Liver (tissue), 9 donors: ENCODE data around the gene FCRL2. TPM values are rescaled to one million over a fixed set of nuclear protein-coding genes. Genes with fewer than 3 reads are reported as not detected.
A peak's percentile ranks its signal among the peaks of the same experiment; 100 is the strongest.

Experiments used
- DNase-seq: peaks from one replicate; pipeline ENCODE4 v3.0.0-alpha.2; 2017; ENCODE audit warnings: low spot score
- H3K27ac ChIP-seq, 2 donors: one replicate each; pipeline ENCODE4 v1.7.0; 2013; ENCODE audit warnings: inconsistent platforms in 2 of 2, low read length in 2 of 2, control low read depth in 1 of 2, low read depth in 1 of 2, mild to moderate bottlenecking in 1 of 2
- H3K27me3 ChIP-seq, 4 donors: one replicate each; pipeline versions ENCODE4 v1.6.1 to v1.7.0; 2013; ENCODE audit warnings: low read length in 3 of 4, inconsistent platforms in 1 of 4, mild to moderate bottlenecking in 1 of 4, moderate library complexity in 1 of 4; ENCODE audit not compliant: control insufficient read depth in 4 of 4, insufficient read depth in 4 of 4
- H3K36me3 ChIP-seq, 4 donors: one replicate each; pipeline versions ENCODE4 v1.6.1 to v1.7.0; 2013; ENCODE audit warnings: low read length in 3 of 4, mild to moderate bottlenecking in 3 of 4, low read depth in 1 of 4, moderate library complexity in 1 of 4; ENCODE audit not compliant: control insufficient read depth in 4 of 4, insufficient read depth in 3 of 4
- H3K4me1 ChIP-seq, 4 donors: one replicate each; pipeline versions ENCODE4 v1.6.1 to v1.7.0; 2013; ENCODE audit warnings: low read length in 3 of 4, mild to moderate bottlenecking in 3 of 4, moderate library complexity in 1 of 4; ENCODE audit not compliant: control insufficient read depth in 4 of 4, insufficient read depth in 4 of 4
- H3K4me3 ChIP-seq, 3 donors: one replicate each; pipeline versions ENCODE4 v1.6.1 to v1.7.0; 2013; ENCODE audit warnings: low read length in 3 of 3, control low read depth in 1 of 3, low read depth in 1 of 3, mild to moderate bottlenecking in 1 of 3
- H3K9ac ChIP-seq, 2 donors: one replicate each; pipeline ENCODE4 v1.7.0; 2013; ENCODE audit warnings: low read length in 2 of 2, mild to moderate bottlenecking in 2 of 2, moderate library complexity in 2 of 2, control low read depth in 1 of 2, low read depth in 1 of 2
- H3K9me3 ChIP-seq, 4 donors: one replicate each; pipeline versions ENCODE4 v1.6.1 to v1.7.0; 2013; ENCODE audit warnings: low read length in 3 of 4; ENCODE audit not compliant: control insufficient read depth in 4 of 4
- CTCF ChIP-seq: fragments of 150-350 bp; IDR thresholded peaks from 2 replicates; pipeline ENCODE4 v1.5.1; 2017; ENCODE audit warnings: improper control_type of control experiment, low read depth, low read length; ENCODE audit not compliant: missing input control
- EGR1 ChIP-seq, 2 donors: IDR thresholded peaks; 2 replicates each; pipeline ENCODE4 v1.6.1; 2016 to 2018; ENCODE audit warnings: antibody characterized with exemption in 2 of 2, low read depth in 2 of 2
- FOXA1 ChIP-seq: IDR thresholded peaks from 2 replicates; pipeline ENCODE4 v1.6.1; 2016; ENCODE audit warnings: antibody characterized with exemption
- FOXA2 ChIP-seq: IDR thresholded peaks from 2 replicates; pipeline ENCODE4 v1.6.1; 2016; ENCODE audit warnings: antibody characterized with exemption
- GABPA ChIP-seq, 2 donors: IDR thresholded peaks in 1 of 2; conservative IDR thresholded peaks in 1 of 2; 2 replicates each; pipeline ENCODE4 v1.6.1; 2016; ENCODE audit warnings: antibody characterized with exemption in 2 of 2, mild to moderate bottlenecking in 1 of 2, moderate library complexity in 1 of 2
- HNF4A ChIP-seq, 2 donors: conservative IDR thresholded peaks; 2 replicates each; pipeline ENCODE4 v1.6.1; 2016; ENCODE audit warnings: antibody characterized with exemption in 2 of 2, mild to moderate bottlenecking in 2 of 2
- HNF4G ChIP-seq: IDR thresholded peaks from 2 replicates; pipeline ENCODE4 v1.6.1; 2016; ENCODE audit warnings: antibody characterized with exemption
- JUND ChIP-seq, 2 donors: IDR thresholded peaks; 2 replicates each; pipeline ENCODE4 v1.6.1; 2016; ENCODE audit warnings: antibody characterized with exemption in 2 of 2
- MAX ChIP-seq: IDR thresholded peaks from 2 replicates; pipeline ENCODE4 v1.6.1; 2016; ENCODE audit warnings: antibody characterized with exemption
- NR2F2 ChIP-seq: IDR thresholded peaks from 2 replicates; pipeline ENCODE4 v1.6.1; 2016; ENCODE audit warnings: antibody characterized with exemption
- RAD21 ChIP-seq, 2 donors: IDR thresholded peaks; 2 replicates each; pipeline ENCODE4 v1.6.1; 2016; ENCODE audit warnings: antibody characterized with exemption in 2 of 2, mild to moderate bottlenecking in 2 of 2
- REST ChIP-seq: IDR thresholded peaks from 2 replicates; pipeline ENCODE4 v1.6.1; 2016; ENCODE audit warnings: antibody characterized with exemption, mild to moderate bottlenecking
- RXRA ChIP-seq, 2 donors: IDR thresholded peaks; 2 replicates each; pipeline ENCODE4 v1.6.1; 2017 to 2018; ENCODE audit warnings: antibody characterized with exemption in 2 of 2, mild to moderate bottlenecking in 1 of 2
- TAF1 ChIP-seq: conservative IDR thresholded peaks from 2 replicates; pipeline ENCODE4 v1.6.1; 2016; ENCODE audit warnings: antibody characterized with exemption, mild to moderate bottlenecking
- ZBTB33 ChIP-seq: IDR thresholded peaks from 2 replicates; pipeline ENCODE4 v1.6.1; 2016; ENCODE audit warnings: antibody characterized with exemption
- WGBS: extraction: QIAGEN DNeasy Blood & Tissue Kit; methylation state at CpG from one replicate; pipeline ENCODE4 v1.1.7; 2013; 5-methylcytosine and 5-hydroxymethylcytosine counted together
- polyA plus RNA-seq, 2 donors: library from polyadenylated mRNA; stranded (reverse) in 1 of 2; unstranded in 1 of 2; fragments of 200-250 nt in 1 of 2; fragments of >200 nt in 1 of 2; fragmentation: Nextera tagmentation in 1 of 2; extraction: Ambion mirVana in 1 of 2; gene quantifications; one replicate each; pipeline versions ENCODE4 v1.2.1 to v1.2.3, GENCODE V29; 2013 to 2015
- total RNA-seq, 2 donors: library from RNA; depleted of rRNA; stranded (reverse); fragments of >200 nt; gene quantifications; one replicate each; pipeline ENCODE4 v1.2.3, GENCODE V29; 2014
- donor health status: healthy.
- donor health status: healthy.
- donor health status: healthy.
- donor health status: healthy.
- donor health status: healthy.

FCRL2 gene
- total and polyA plus RNA-seq, 4 donors, result 0.08 to 0.43 (median 0.23) TPM; not detected in 1

- no peak overlapping the region for H3K9ac ChIP-seq
- no peak for DNase-seq
- no peaks in the 10 kb centered on the region for H3K36me3 ChIP-seq
- no peaks in the 10 kb centered on the region for H3K9me3 ChIP-seq
- H3K27ac ChIP-seq, result no peak overlapping the region
- 54% methylated on average over 2 of the region's 2 CpGs for WGBS
- no peak overlapping the region for H3K4me3 ChIP-seq
- peaks cover 0 to 5% (median 0%) of the 10 kb centered on the region in 4 donors for H3K27me3 ChIP-seq
- TF ChIP-seq FOXA2, result no peak
- no peak for TF ChIP-seq NR2F2
- TF ChIP-seq GABPA (IDR thresholded peaks at IDR 0.05 in 1 of 2, conservative IDR thresholded peaks at IDR 0.05 in 1 of 2), result no peak
- no peak for TF ChIP-seq RXRA (IDR thresholded peaks at IDR 0.05)
- TF ChIP-seq TAF1, result no peak
- TF ChIP-seq FOXA1, result no peak
- no peak for TF ChIP-seq HNF4G
- no peaks in the 10 kb centered on the region for H3K4me1 ChIP-seq
Observed at GRCh38 chr1:157774412-157774811, 2.5 kb downstream of the FCRL2 start.

GRCh38 chr1:157773493-157774350 lies 3.2 kb downstream of the FCRL2 start:
- WGBS, result 11% methylated on average over 1 of the region's 1 CpG
- no peaks in the 10 kb centered on the region for H3K36me3 ChIP-seq
- TF ChIP-seq FOXA1, result no peak
- TF ChIP-seq CTCF, result peak; percentile 8
- peak in 1 of 2 donors; percentile 40 for TF ChIP-seq RAD21 (IDR thresholded peaks at IDR 0.05)
- H3K4me1 ChIP-seq, result no peaks in the 10 kb centered on the region
- H3K27ac ChIP-seq, result no peak overlapping the region
- H3K27me3 ChIP-seq, result peaks cover 0 to 5% (median 0%) of the 10 kb centered on the region in 4 donors
- H3K9ac ChIP-seq, result no peak overlapping the region
- H3K9me3 ChIP-seq, result no peaks in the 10 kb centered on the region
- DNase-seq, result no peak
- H3K4me3 ChIP-seq, result no peak overlapping the region

- no peaks in the 10 kb centered on the region for H3K9me3 ChIP-seq
- TF ChIP-seq JUND (IDR thresholded peaks at IDR 0.05), result no peak
- TF ChIP-seq CTCF, result no peak
- no peak for TF ChIP-seq MAX
- no peak for TF ChIP-seq EGR1 (IDR thresholded peaks at IDR 0.05; ENCODE audit: low read depth in 2 of 2)
- no peak for TF ChIP-seq HNF4A (conservative IDR thresholded peaks at IDR 0.05)
- TF ChIP-seq NR2F2, result no peak
- TF ChIP-seq REST, result no peak
- TF ChIP-seq ZBTB33, result no peak
- TF ChIP-seq GABPA (IDR thresholded peaks at IDR 0.05 in 1 of 2, conservative IDR thresholded peaks at IDR 0.05 in 1 of 2), result no peak
Observed at GRCh38 chr1:157771661-157772425, 5.1 kb downstream of the FCRL2 start.

More at GRCh38 chr1:157771661-157772425, 5.1 kb downstream of the FCRL2 start:
- no peaks in the 10 kb centered on the region for H3K4me1 ChIP-seq
- no peak overlapping the region for H3K9ac ChIP-seq
- no peak overlapping the region for H3K27ac ChIP-seq
- no peaks in the 10 kb centered on the region for H3K36me3 ChIP-seq
- no peak overlapping the region for H3K4me3 ChIP-seq
- no peak for DNase-seq
- H3K27me3 ChIP-seq, result peaks cover 0 to 5% (median 0%) of the 10 kb centered on the region in 4 donors
- 65% methylated on average over 8 of the region's 8 CpGs for WGBS
